ENCODE results near the gene HSP90AB1.

The HSP90AB1 gene

GRCh38 chr6:44258325-44258863, 11.5 kb downstream of the HSP90AB1 start:
- peak overlapping the region; percentile 97 for H3K27ac ChIP-seq
- TF ChIP-seq, protein P1, sequence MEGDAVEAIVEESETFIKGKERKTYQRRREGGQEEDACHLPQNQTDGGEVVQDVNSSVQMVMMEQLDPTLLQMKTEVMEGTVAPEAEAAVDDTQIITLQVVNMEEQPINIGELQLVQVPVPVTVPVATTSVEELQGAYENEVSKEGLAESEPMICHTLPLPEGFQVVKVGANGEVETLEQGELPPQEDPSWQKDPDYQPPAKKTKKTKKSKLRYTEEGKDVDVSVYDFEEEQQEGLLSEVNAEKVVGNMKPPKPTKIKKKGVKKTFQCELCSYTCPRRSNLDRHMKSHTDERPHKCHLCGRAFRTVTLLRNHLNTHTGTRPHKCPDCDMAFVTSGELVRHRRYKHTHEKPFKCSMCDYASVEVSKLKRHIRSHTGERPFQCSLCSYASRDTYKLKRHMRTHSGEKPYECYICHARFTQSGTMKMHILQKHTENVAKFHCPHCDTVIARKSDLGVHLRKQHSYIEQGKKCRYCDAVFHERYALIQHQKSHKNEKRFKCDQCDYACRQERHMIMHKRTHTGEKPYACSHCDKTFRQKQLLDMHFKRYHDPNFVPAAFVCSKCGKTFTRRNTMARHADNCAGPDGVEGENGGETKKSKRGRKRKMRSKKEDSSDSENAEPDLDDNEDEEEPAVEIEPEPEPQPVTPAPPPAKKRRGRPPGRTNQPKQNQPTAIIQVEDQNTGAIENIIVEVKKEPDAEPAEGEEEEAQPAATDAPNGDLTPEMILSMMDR (conservative IDR thresholded peaks at IDR 0.05): no peak
- TF ChIP-seq ZFX (IDR thresholded peaks at IDR 0.05): no peak

DNA sequence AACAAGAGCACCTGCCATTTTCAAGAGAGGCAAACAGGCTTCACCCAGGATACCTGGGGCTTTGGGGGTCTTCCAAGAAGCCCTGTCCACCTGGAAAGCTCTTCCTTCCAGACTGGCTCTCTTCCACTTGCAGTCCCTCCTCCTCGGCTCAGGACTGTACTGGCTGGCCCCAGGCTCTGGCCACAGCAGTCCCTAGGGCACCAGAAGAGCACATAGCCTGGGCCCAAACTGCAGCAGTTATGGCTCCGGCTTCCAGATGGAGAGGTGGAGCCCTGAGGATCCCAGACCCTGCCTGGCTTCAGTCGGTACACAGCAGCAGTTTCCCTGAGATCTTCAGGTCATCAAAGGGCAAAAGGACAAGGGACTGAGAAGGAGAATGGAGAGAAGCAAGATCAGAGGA, 12.0 kb downstream of the HSP90AB1 start:
- no peak overlapping the region for H3K27ac ChIP-seq
- TF ChIP-seq, protein P1 (conservative IDR thresholded peaks at IDR 0.05): no peak
- TF ChIP-seq ZFX (IDR thresholded peaks at IDR 0.05): no peak

GRCh38 chr6:44260011-44260410, 13.1 kb downstream of the HSP90AB1 start:
- H3K27ac ChIP-seq: no peak overlapping the region
- TF ChIP-seq ZFX (IDR thresholded peaks at IDR 0.05): no peak

DNA sequence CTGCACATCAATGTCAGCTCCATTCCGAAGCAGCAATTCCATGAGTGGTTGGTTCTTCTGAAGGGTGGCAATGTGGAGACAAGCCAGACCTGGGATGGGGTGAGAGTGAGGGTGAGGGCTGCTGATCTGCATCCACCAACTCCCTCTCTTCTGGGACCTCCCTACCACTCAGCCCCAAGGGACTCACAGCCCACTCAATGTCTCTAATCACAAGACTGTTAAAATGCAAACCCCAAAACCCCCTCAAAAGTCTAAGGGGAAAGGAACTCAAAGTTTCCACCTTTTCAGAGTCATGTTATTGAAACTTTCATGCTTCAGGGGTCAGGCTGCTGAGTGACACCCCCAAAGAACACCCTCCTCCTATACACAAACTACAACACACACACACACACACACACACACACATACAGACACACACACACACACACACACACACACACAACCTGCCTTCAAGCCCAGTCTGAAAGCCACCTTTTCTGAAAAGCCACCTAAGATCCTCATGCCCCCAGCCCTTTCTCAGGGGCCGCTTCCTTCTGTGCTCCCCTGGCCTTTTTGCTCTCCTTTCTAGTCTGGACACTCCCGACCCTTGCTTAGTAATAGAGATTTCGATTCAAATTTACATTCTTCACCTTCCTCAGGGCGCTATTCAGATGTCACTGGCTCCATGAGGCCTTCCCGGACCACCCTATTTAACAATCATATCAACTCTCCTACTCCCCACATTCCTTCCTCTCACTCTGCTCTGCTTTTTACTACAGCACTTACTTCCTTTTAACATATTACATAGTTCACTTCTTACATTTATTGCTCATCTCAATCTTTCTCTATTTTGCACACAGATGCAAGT, 13.8 kb downstream of the HSP90AB1 start:
- H3K27ac ChIP-seq: no peak overlapping the region
- TF ChIP-seq ZFX (IDR thresholded peaks at IDR 0.05): no peak
- TF ChIP-seq, protein P1 (conservative IDR thresholded peaks at IDR 0.05): no peak

DNA sequence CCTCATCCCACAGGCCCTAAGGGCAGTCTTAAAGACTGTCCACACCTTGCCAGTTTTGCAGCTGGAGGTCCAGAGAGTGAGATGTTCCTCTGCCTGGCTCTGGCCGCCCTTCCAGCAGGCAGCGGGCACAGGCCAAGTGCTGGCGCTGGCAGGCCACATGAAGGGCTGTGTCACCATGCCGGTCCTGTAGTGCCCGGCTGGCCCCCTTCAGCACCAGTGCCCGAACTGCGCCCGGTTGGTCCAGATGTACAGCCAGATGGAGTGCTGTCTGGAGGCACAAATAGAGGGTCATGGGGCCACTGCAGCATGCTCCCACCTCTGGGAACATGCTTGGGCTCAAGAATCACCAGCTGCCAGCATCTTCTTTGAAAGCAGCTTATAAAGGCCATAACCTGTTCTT, 14.7 kb downstream of the HSP90AB1 start:
- no peak overlapping the region for H3K27ac ChIP-seq
- TF ChIP-seq, protein P1 (conservative IDR thresholded peaks at IDR 0.05): no peak
- TF ChIP-seq ZFX (IDR thresholded peaks at IDR 0.05): no peak

- TF ChIP-seq, protein P1 (conservative IDR thresholded peaks at IDR 0.05): no peak
- H3K27ac ChIP-seq: no peak overlapping the region
These were observed 15.8 kb downstream of the HSP90AB1 start for GRCh38 chr6:44262467-44263353.

DNA sequence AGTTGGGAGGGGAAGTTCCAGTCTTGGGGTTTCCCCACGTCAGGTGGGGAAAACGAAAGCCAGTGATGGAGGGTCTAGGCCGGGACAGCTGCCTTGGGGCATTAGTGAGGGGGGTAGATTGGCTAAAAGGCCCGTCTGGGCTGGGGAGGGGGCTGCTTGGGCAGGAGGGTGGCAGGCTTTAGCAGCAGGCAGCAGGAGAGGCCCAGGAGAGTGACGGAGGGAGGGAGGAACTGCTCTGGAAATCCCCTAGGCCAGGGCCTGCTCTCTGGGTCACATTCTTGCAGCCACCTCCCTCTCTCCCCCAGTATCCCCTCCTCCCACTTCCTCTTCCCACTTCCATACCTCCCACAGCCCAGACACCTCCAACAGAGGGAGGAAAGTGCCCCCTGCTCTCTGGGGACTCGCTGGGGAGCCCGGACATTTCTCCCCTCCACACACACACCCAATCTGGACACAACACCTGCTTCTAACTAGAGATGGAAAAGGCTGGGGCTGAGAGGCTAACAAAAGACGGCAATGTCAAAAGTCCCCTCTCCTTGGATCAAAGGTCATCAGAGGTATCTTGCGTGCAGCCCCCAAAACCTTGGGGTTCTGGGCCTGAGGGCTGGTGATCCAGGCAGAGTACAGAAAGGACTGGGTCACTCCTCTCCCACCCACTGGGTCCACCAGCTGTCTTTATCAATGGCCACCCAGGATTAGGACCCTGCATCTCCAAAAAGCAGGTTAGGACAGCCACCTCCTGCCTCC, 16.6 kb downstream of the HSP90AB1 start:
- H3K27ac ChIP-seq: no peak overlapping the region

More for the DNA sequence above, 16.6 kb downstream of the HSP90AB1 start:
- TF ChIP-seq, protein P1 (conservative IDR thresholded peaks at IDR 0.05): no peak
